GM21576 (cell line): ENCODE measurements around the gene EPHA8.

ENCODE experiments used
- ATAC-seq: cut with Tn5 transposase; IDR thresholded peaks from one replicate; pipeline ENCODE4 v1.9.1; 2021; ENCODE audit warnings: mild to moderate bottlenecking, moderate library complexity; ENCODE audit not compliant: unreplicated experiment

Gene EPHA8

DNA sequence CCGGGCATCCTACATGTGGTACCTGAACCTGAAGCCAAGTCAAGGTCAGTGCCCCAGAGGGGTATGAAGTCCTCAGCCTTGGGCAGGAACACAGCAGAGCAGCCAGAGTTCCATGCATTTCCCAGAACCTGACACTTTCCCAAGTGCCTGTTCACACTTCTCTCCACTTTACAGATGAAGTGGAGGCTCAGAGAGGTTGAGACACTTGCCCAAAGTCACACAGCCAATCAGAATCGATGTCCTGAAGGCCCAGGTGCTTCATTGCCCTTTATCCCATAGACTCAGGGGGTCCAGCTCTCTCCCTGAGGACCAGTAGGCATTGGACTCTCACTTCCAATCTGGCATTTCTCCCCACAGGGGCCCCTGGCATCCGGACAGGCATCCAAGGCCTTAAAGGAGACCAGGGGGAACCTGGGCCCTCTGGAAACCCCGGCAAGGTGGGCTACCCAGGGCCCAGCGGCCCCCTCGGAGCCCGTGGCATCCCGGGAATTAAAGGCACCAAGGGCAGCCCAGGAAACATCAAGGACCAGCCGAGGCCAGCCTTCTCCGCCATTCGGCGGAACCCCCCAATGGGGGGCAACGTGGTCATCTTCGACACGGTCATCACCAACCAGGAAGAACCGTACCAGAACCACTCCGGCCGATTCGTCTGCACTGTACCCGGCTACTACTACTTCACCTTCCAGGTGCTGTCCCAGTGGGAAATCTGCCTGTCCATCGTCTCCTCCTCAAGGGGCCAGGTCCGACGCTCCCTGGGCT lies 75.4 kb downstream of the EPHA8 start:
- ATAC-seq: no peak

DNA sequence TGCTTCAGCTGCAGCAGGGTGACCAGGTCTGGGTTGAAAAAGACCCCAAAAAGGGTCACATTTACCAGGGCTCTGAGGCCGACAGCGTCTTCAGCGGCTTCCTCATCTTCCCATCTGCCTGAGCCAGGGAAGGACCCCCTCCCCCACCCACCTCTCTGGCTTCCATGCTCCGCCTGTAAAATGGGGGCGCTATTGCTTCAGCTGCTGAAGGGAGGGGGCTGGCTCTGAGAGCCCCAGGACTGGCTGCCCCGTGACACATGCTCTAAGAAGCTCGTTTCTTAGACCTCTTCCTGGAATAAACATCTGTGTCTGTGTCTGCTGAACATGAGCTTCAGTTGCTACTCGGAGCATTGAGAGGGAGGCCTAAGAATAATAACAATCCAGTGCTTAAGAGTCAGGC lies 76.0 kb downstream of the EPHA8 start:
- ATAC-seq: no peak

DNA sequence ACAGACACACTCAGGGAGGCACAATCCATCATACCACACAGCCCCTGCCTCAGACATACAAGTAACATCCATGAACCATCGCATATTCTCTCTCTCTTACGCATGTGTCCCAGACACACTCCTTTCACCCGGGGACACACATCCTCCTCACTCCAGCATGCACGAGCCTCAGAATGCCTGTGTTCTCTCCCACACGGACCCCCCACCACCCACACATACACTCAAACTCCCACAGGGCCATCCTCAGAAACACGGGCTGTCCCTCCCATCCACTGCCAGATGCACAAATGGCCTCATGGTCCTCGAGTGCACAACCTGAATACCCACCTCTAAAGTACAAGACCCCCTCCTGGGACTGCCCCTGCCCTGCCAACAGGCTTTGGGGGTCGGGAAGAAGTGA lies 78.0 kb downstream of the EPHA8 start:
- ATAC-seq: no peak

DNA sequence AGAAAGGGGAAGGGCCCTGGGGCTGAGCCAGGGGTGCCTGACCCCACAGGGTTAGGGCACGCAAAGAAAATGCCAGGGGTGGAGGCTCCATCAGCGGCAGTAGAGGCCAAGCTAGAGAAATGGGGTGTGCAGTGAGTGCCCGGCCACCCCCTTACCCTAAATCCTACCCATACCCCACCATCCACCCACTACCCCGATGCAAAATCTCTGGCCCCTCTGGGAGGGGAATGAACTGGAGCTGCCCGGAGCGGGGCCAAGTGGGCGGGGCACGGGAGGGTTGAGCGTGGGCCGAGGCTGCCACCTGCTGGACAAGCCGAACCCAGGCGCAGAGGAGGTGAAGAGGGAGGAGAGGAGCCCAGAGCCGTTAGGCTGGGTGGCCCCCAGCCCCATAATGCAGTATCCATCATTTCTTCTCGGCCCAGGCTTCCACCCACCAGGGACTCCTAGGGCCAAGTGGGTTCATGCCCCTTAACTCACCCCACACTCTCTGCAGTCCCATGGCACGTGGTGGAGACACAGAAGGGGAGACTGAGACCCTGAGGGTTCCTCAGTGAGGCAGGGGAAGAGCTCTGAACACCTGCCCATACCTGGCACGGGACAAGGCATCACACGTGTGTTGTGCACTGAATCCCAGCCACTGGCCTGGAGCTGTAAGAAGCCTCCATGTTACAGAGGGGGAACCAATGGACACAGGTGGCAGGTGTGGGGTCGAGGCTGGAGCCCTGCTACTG lies 78.8 kb downstream of the EPHA8 start:
- no peak for ATAC-seq

DNA sequence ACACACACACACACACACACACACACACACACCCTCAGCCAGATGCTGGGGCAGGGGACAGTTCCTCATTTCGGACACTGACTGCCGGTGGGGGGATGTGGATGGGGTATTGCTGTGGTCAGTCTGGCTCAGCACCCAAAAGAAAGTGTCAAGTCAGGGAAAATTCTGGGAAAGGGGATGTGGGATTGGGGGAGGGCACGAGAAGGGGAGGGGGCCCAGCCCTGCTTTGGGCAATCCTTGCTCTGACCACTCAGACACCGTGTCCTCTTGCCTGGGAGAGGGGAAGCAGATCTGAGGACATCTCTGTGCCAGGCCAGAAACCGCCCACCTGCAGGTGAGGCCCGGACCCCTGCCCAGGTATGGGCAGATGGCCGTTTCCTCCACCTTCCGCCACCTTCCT lies 80.1 kb downstream of the EPHA8 start, which contains the start of gene C1QC:
Gene C1QC (plus strand): TSS at position 253 of the 400 bp plus-strand sequence. CDS start 391 bp downstream, outside the sequence.
- ATAC-seq: no peak

DNA sequence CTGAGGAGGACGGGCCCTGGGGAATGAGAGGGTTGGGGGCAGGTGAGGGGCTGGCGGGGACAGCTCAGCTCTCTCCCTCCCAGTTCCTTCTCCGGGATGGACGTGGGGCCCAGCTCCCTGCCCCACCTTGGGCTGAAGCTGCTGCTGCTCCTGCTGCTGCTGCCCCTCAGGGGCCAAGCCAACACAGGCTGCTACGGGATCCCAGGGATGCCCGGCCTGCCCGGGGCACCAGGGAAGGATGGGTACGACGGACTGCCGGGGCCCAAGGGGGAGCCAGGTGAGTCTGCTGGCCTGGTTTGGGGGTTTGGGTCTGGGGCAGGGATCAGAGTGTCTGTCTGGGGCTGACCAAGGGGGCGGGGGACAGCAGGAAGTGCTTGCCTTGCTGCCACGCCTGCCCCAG lies 80.6 kb downstream of the EPHA8 start:
- ATAC-seq: no peak

DNA sequence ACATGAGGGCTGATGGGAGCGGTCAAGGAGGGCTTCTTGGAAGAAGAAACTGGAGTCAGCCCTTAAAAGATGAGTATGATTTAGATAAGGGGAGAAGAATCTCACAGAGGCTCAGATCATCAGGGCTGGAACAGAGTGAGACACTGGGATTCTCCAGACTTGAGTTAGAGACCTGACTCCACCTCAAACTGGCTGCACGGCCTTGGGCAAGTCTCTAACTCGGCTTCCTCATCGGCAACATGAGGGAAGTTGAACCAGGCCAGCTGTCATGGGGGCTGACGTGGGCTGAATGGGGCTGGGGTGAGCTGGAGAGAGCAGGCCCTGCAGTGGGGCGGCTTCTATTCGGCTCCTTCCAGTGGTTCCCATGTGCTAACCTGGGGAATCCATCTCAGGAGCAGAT lies 82.6 kb downstream of the EPHA8 start:
- no peak for ATAC-seq

DNA sequence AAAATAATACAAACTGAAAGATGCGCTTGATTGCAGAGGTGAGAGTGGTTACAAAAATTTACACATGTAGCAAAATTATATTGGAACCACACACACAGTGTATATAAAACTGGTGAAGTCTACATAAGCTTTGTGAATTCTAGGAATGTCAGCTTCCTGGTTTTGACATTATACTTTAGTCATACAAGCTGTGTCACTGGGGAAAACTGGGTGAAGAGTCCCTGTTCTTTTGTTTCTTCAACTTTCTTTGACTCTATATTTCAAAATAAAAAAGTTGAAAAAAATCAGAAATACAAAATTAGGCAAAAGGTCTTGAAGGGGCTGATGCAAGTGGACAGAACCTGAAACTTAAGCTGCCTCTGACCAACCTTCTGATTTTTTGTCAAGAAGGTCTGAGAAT lies 83.1 kb downstream of the EPHA8 start:
- no peak for ATAC-seq

DNA sequence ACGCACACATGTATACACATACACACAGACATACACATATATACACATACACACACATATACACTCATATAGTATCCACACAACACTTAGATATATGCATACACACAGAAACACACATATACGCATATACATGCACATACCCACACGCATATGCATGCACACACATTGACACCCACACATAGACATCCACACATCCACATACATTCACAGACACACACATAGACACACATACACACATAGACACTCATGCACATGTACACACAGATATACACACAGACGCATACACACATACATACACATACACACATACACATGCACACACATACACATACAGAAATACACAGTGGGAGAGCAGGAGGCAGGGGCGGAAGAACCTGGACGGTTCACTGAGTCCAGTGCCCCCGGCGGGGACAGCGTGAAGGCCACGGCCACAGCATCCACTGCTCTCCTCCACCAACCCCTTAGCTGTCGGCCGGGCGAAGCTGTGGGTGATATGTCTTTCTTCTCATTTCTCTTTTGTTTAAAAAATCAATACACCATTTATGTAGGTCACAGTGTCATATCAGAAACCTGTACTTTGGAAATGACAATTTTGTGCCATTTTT lies 86.9 kb downstream of the EPHA8 start:
- ATAC-seq: no peak

DNA sequence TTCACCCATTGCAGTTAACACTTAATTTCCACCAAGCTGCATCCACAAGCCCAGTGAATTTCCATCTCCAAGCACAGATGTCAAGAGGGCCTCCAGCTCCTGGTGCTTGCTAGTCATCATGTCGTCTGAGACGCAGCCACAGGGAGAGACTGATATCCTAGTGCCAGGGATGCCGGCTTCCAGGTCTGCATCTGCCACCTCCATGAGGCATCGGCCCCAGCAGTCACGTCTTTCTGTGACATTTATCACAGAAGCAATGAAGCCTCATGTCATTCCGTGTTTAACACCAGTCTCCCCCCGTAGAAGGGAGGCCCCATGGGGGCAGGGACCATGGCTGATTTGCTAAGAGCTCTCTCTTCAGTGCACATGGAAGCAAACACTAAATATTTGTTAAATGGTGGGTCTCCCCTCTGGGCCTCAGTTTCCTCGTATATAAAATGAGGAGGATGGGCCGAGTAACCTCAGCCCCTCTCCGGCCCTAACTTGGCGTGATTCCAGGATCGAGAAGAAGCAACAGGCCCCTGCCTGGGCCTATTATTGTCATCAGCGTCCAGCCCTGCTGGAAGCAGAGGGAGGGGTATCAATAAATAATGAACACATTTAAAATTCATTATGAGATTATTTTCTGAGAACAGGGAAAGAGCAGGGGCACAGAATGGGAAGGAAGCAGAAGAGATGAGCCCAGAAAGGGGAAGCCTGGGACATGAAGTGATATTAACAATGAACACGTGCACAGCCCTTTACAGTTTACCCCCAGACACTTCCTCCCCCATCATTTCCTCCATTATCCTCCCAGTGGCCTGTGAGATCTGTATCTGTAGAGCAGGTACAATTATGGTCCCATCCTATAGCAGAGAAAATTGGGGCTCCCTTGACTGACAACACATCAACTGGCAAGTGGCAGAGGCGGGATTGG lies 88.9 kb downstream of the EPHA8 start:
- ATAC-seq: no peak

DNA sequence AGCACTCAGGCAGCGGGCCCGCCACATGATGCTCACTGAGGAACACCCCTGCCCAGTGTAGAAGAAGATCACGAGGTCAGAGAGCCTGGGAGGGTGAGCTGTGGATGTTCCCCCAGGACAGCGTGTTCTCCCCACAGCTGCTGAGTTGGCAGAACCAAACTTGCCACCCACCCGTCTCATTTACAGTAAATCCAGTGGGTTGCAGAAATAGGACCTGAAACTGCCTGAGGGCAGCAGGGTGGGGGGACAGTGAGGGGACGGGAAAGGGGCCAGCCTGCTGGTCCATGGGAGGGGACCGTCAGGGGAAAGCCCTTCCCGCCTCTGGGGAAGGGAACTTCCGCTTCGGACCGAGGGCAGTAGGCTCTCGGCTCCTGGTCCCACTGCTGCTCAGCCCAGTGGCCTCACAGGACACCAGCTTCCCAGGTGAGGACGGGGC lies 89.6 kb downstream of the EPHA8 start, which contains the start of gene C1QB:
Gene C1QB (plus strand): TSS at position 356 of the 436 bp plus-strand sequence. CDS start 6,227 bp downstream, outside the sequence.
- no peak for ATAC-seq
